ENCODE data around the gene CPA3.

DNA sequence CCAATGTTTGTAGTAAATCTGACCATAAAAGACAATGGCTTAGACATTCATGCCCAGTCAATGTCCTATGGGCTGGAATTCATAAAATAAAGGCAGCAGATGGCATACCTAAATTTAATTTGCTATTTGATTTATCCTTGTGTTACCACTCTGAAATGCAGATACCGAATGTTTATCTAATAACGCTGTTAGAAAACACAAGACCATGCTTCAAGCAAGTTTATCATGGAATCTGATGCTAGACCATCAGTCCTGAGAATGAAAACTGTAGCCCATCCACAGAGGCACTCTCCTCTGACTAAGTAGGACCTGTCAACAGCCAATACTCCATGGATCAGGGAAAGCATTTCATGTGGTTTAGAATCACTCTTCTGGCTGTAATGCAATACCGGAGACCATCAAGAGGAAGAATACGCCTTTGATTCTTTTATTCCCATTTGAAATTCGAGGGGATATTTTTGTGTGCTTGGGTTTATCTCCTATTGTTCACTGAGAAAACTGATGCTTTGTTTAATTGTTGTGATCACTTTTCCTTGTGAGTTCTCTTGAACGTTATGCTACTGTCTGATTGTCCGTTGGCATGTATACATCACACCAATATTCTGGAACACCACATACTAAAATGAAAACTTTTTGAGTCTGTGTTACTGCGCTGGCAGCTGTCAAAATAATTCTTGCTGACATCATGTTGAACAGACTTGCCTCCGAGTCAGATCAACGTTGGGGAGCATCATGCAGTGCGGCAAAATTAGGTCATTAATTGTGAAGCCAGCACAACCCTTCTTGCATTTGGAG lies 49.6 kb upstream of the CPA3 start:
- no peak for TF ChIP-seq EZH2 (IDR thresholded peaks at IDR 0.05; ENCODE audit: borderline replicate concordance, low read depth, low read length, poor library complexity, severe bottlenecking)
- no peak for TF ChIP-seq CTCF (conservative IDR thresholded peaks at IDR 0.05; ENCODE audit: low read depth, low read length)
